Heart left ventricle (tissue), 16 donors: ENCODE data around the gene SND1. TPM values are rescaled to one million over a fixed set of nuclear protein-coding genes. Genes with fewer than 3 reads are reported as not detected.

Experiments used
- ATAC-seq, 4 donors: fragments of 200-7000 bp; cut with Tn5 transposase; one replicate each; pipeline ENCODE4 v1.9.1; 2020 to 2022; ENCODE audit warnings: moderate library complexity in 4 of 4, mild to moderate bottlenecking in 3 of 4, moderate number of reproducible peaks in 1 of 4
- DNase-seq, 5 donors: peaks; one replicate each; pipeline ENCODE4 v3.0.0-alpha.2; 2020
- H3K27ac ChIP-seq, 12 donors: fragments of 200-600 bp; sonication (generic) in 4 of 12; one replicate each; pipeline versions ENCODE4 v1.5.0 to v1.8.0; 2016 to 2022; ENCODE audit warnings: mild to moderate bottlenecking in 2 of 12
- H3K27me3 ChIP-seq, 9 donors: fragments of 200-600 bp; sonication (generic) in 2 of 9; one replicate each; pipeline versions ENCODE4 v1.5.1 to v1.8.0; 2016 to 2022; ENCODE audit warnings: mild to moderate bottlenecking in 3 of 9
- H3K36me3 ChIP-seq, 9 donors: fragments of 200-600 bp; sonication (generic) in 2 of 9; one replicate each; pipeline versions ENCODE4 v1.5.0 to v1.8.0; 2018 to 2022; ENCODE audit warnings: mild to moderate bottlenecking in 2 of 9
- H3K4me1 ChIP-seq, 12 donors: fragments of 200-600 bp; sonication (generic) in 4 of 12; one replicate each; pipeline versions ENCODE4 v1.5.0 to v1.8.0; 2016 to 2022; ENCODE audit warnings: mild to moderate bottlenecking in 3 of 12
- H3K4me3 ChIP-seq, 12 donors: fragments of 200-600 bp; sonication (generic) in 4 of 12; one replicate each; pipeline versions ENCODE4 v1.5.0 to v1.8.0; 2017 to 2022; ENCODE audit warnings: mild to moderate bottlenecking in 9 of 12, moderate library complexity in 4 of 12
- H3K9me3 ChIP-seq, 12 donors: fragments of 200-600 bp; sonication (generic) in 4 of 12; one replicate each; pipeline versions ENCODE4 v1.5.0 to v1.8.0; 2016 to 2022; ENCODE audit warnings: mild to moderate bottlenecking in 1 of 12
- CTCF ChIP-seq, 12 donors: fragments of 200-600 bp; sonication (generic) in 4 of 12; IDR thresholded peaks; one replicate each; pipeline versions ENCODE4 v1.5.0 to v1.8.0; 2018 to 2022; ENCODE audit warnings: antibody characterized with exemption in 12 of 12, mild to moderate bottlenecking in 5 of 12
- POLR2A ChIP-seq, 2 donors: fragments of 450-650 bp; IDR thresholded peaks; one replicate each; pipeline ENCODE4 v1.6.1; 2017; ENCODE audit warnings: antibody characterized with exemption in 2 of 2, mild to moderate bottlenecking in 2 of 2, moderate library complexity in 2 of 2
- WGBS, 4 donors: extraction: QIAGEN DNeasy Blood & Tissue Kit in 2 of 4; methylation state at CpG; one replicate each; pipeline versions ENCODE4 v1.1.5 to v1.1.7; 2013 to 2018; 5-methylcytosine and 5-hydroxymethylcytosine counted together
- intact Hi-C, 10 donors: fragments of 100-400 bp; cut with DNase I; formaldehyde crosslinking; loops; one replicate each; pipeline versions ENCODE4 v1.11.1 to v1.14.2; 2022
- polyA plus RNA-seq, 2 donors: library from polyadenylated mRNA; stranded (reverse); fragments of 200-250 nt; gene quantifications; one replicate each; pipeline ENCODE4 v1.2.3, GENCODE V29; 2013
- total RNA-seq, 9 donors: library from RNA; depleted of rRNA in 2 of 9; stranded (reverse); fragments of >200 nt in 2 of 9; fragmentation: NEBNext Ultra II Directional in 3 of 9; extraction: Animal tissue kit (Norgen Biotek cat#: 25700) in 3 of 9; gene quantifications; one replicate each; pipeline versions ENCODE4 v1.1.0 to v1.2.4, GENCODE V29; 2016 to 2023
- donor health status: ischemic (EF 13 %, LVEDD 7.1; RV severe dilation, severe dysfunction).
- donor health status: healthy with polysubstance abuse.
- donor health status: DM: no; HTN: yes; CAD: no.
- donor health status: DM: no; HTN: no; CAD: no.
- donor health status: ischemic (EF 25% LVEDD 6.9; RV normal size, moderate dysfunction).
- donor health status: ischemic (EF 25% LVEDD 5.7; RV mildly dilated, moderate dysfunction).
- donor health status: healthy.
- donor health status: DM: yes; HTN: yes; CAD: no.
- donor health status: ischemic (EF 35%, LVEDD 5.7; RV mildly dilated, moderate dysfunction).
- donor health status: nonischemic (EF 11% LVEDD 7.7; RV severe dilation, severe dysfunction).
- donor health status: DM: yes; HTN: yes; CAD: no.
- donor health status: PGD.
- donor health status: ischemic (EF 29% LVEDD 5.4; RV normal size, mild dysfunction).
- donor health status: nonischemic (EF 23%, LVEDD 6.1; RV moderate dilation, normal function).

Gene SND1
- total and polyA plus RNA-seq, 11 donors, result 45.6 to 115 (median 76.3) TPM

DNA sequence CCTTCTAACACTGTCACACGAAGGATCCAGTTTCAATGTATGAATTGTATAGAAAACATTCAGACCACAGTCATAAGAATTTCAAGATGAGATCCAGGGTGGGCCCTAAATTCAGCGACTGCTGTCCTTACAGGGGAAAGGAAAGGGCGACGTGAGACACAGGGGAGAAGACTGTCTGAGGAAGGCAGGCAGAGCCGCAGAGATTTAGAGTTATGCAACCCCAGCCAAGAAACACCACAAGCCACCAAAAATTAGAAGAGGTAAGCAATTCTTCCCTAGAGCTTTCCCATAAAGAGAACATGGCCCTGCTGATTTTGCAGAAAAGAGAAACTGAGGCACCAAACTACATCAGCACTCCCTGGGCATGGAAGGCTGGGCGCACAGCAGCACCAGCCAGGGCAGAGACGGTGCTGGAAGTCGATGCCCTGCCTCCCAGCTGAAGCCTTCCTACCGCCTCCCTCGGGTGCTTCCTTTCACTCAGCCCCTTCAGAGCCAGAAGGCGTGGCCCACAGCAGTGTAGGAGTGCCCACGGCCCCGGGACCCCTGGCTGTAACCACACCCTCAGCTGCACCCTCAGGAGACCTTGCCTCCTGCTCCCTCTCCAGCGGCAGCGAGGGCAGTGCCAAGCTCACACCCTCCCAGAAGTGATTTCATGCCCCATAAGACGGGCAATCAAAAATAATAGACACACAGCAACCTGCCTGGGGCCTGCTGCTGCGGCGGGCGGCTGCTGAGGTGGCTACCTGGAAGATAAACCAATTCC, 460.2 kb downstream of the SND1 start:
- DNase-seq (no peak), ATAC-seq (no peak)
- Histone ChIP-seq H3K4me1 (peaks cover 0 to 38% (median 4%) of the 10 kb centered on the region in 12 donors), H3K36me3 (no peaks in the 10 kb centered on the region), H3K9me3 (no peaks in the 10 kb centered on the region), H3K4me3 (no peak overlapping the region), H3K27me3 (peaks cover 0 to 6% (median 0%) of the 10 kb centered on the region in 9 donors), H3K27ac (no peak overlapping the region)
- intact Hi-C loops, result no loop called here
- WGBS, 4 donors, result 59 to 66% (median 64%) methylated on average over 14 to 19 of the region's 19 CpGs
- TF ChIP-seq POLR2A (IDR thresholded peaks at IDR 0.05), result no peak
- TF ChIP-seq CTCF (IDR thresholded peaks at IDR 0.05), result no peak

- no peaks in the 10 kb centered on the region for H3K9me3 ChIP-seq
- peaks cover 0 to 6% (median 0%) of the 10 kb centered on the region in 9 donors for H3K27me3 ChIP-seq
- no peak for DNase-seq
- no peak overlapping the region for H3K27ac ChIP-seq
- intact Hi-C loops, result no loop called here
- no peaks in the 10 kb centered on the region for H3K36me3 ChIP-seq
- 22 to 38% (median 30%) methylated on average over 4 of the region's 4 CpGs for WGBS, 4 donors
- peaks cover 0 to 38% (median 4%) of the 10 kb centered on the region in 12 donors for H3K4me1 ChIP-seq
- TF ChIP-seq CTCF (IDR thresholded peaks at IDR 0.05) (no peak), POLR2A (IDR thresholded peaks at IDR 0.05) (no peak)
- no peak overlapping the region for H3K4me3 ChIP-seq
- ATAC-seq, result peak in 2 of 4 donors; percentile 14 to 33
Measured at GRCh38 chr7:128112781-128113221, 460.8 kb downstream of the SND1 start.

DNA sequence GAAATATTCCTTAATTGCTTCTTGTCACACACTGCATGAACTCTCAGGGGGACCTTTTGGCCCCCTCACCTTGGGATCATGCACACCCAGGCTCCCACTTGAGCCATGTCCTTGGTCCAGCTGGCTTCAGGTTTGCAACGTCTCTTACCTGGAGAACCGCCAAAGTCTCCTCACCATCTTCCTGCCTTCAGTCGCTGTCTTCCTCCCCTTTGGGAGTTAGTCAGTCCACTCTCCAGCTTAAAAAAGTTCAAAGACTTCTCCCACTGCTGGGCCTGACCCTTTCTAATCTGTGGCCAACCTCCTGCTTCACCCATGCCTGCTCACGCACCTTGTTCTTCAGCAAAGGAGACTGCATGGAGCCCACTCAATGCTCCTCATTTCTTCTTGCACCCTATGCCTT, 461.8 kb downstream of the SND1 start:
- ATAC-seq (no peak), DNase-seq (no peak)
- Histone ChIP-seq H3K4me3 (no peak overlapping the region), H3K27me3 (peaks cover 0 to 6% (median 0%) of the 10 kb centered on the region in 9 donors), H3K27ac (no peak overlapping the region), H3K9me3 (no peaks in the 10 kb centered on the region), H3K4me1 (peaks cover 0 to 29% (median 4%) of the 10 kb centered on the region in 12 donors), H3K36me3 (no peaks in the 10 kb centered on the region)
- TF ChIP-seq CTCF (IDR thresholded peaks at IDR 0.05) (no peak), POLR2A (IDR thresholded peaks at IDR 0.05) (no peak)
- 57 to 74% (median 59%) methylated on average over 4 of the region's 4 CpGs for WGBS, 4 donors
- intact Hi-C loops, result no loop called here

GRCh38 chr7:128114806-128115205, 462.8 kb downstream of the SND1 start:
- TF ChIP-seq CTCF (IDR thresholded peaks at IDR 0.05) (no peak), POLR2A (IDR thresholded peaks at IDR 0.05) (no peak)
- H3K4me3 ChIP-seq, result no peak overlapping the region
- peaks cover 0 to 20% (median 4%) of the 10 kb centered on the region in 12 donors for H3K4me1 ChIP-seq
- no peaks in the 10 kb centered on the region for H3K9me3 ChIP-seq
- no peak overlapping the region for H3K27ac ChIP-seq
- DNase-seq, result no peak
- no peaks in the 10 kb centered on the region for H3K36me3 ChIP-seq
- ATAC-seq, result no peak
- H3K27me3 ChIP-seq, result peaks cover 0 to 6% (median 0%) of the 10 kb centered on the region in 9 donors
- intact Hi-C loops, result no loop called here
- 77 to 85% (median 81%) methylated on average over 7 of the region's 7 CpGs for WGBS, 4 donors
